HG02973 (cell line): ENCODE data around the gene SMARCA5.

Experiments
- ATAC-seq: cut with Tn5 transposase; IDR thresholded peaks from one replicate; pipeline ENCODE4 v1.9.1; 2021; ENCODE audit warnings: moderate library complexity; ENCODE audit not compliant: unreplicated experiment

SMARCA5 gene

GRCh38 chr4:143538979-143539669 is 25.6 kb downstream of the SMARCA5 start:
- ATAC-seq: no peak

- ATAC-seq: no peak
Measured at GRCh38 chr4:143539670-143540023, 26.1 kb downstream of the SMARCA5 start.

GRCh38 chr4:143549928-143550327 is 36.4 kb downstream of the SMARCA5 start:
- no peak for ATAC-seq

- ATAC-seq: peak; percentile 73
Measured at GRCh38 chr4:143554728-143555597, 41.5 kb downstream of the SMARCA5 start.

GRCh38 chr4:143555676-143556075 is 42.2 kb downstream of the SMARCA5 start:
- ATAC-seq: no peak

- no peak for ATAC-seq
Measured at GRCh38 chr4:143558286-143558685, 44.8 kb downstream of the SMARCA5 start.

GRCh38 chr4:143558823-143559756 is 45.6 kb downstream of the SMARCA5 start:
- peak; percentile 81 for ATAC-seq

GRCh38 chr4:143559757-143560147 is 46.2 kb downstream of the SMARCA5 start:
- no peak for ATAC-seq

GRCh38 chr4:143564472-143564871 is 51.0 kb downstream of the SMARCA5 start:
- ATAC-seq: no peak

GRCh38 chr4:143575331-143575730 is 61.8 kb downstream of the SMARCA5 start:
- no peak for ATAC-seq

- no peak for ATAC-seq
Measured at GRCh38 chr4:143581331-143581946, 67.9 kb downstream of the SMARCA5 start.

- no peak for ATAC-seq
Measured at GRCh38 chr4:143585548-143585947, 72.0 kb downstream of the SMARCA5 start.

- no peak for ATAC-seq
Measured at GRCh38 chr4:143586080-143586479, 72.6 kb downstream of the SMARCA5 start.

- no peak for ATAC-seq
Measured at GRCh38 chr4:143587703-143588102, 74.2 kb downstream of the SMARCA5 start.

GRCh38 chr4:143597276-143597675 is 83.8 kb downstream of the SMARCA5 start:
- no peak for ATAC-seq

GRCh38 chr4:143598816-143599215 is 85.3 kb downstream of the SMARCA5 start:
- ATAC-seq: no peak

GRCh38 chr4:143599827-143600226 is 86.3 kb downstream of the SMARCA5 start:
- no peak for ATAC-seq

- no peak for ATAC-seq
Measured at GRCh38 chr4:143606480-143606879, 93.0 kb downstream of the SMARCA5 start.
